Caki2 (cell line): ENCODE data around the gene PGBD5. TPM values are rescaled to one million over a fixed set of nuclear protein-coding genes. Genes with fewer than 3 reads are reported as not detected.
A peak's percentile ranks its signal among the peaks of the same experiment; 100 is the strongest.

Experiments used
- DNase-seq: peaks from one replicate; pipeline ENCODE4 v3.0.0-alpha.2; 2015; ENCODE audit warnings: low read depth
- in situ Hi-C: cut with HindIII; loops from 2 replicates; pipeline ENCODE4 v1.10.0; 2016; ENCODE audit warnings: low sequenced_read_pairs, low pct_unique_long_range_greater_than_20kb, mixed read lengths
- total RNA-seq: library from RNA; depleted of rRNA; stranded (reverse); fragments of >200 nt; shearing (Covaris generic); gene quantifications from 2 replicates; pipeline ENCODE4 v1.2.3, GENCODE V29; 2014; ENCODE audit warnings: low replicate concordance

Gene PGBD5
- total RNA-seq, 1 experiment from 2014 or later = 7.5 TPM

- no peak for DNase-seq
- in situ Hi-C loops = no loop called here
Observed at GRCh38 chr1:230340526-230341161, 85.5 kb downstream of the PGBD5 start.

GRCh38 chr1:230339033-230339432 is 87.1 kb downstream of the PGBD5 start:
- in situ Hi-C loops = no loop called here

GRCh38 chr1:230337266-230337665 is 88.9 kb downstream of the PGBD5 start:
- no peak for DNase-seq
- in situ Hi-C loops = no loop called here

More at GRCh38 chr1:230339033-230339432, 87.1 kb downstream of the PGBD5 start:
- no peak for DNase-seq

GRCh38 chr1:230335861-230336522 is 90.1 kb downstream of the PGBD5 start:
- in situ Hi-C loops = no loop called here
- DNase-seq = no peak

GRCh38 chr1:230334447-230334837 is 91.7 kb downstream of the PGBD5 start:
- DNase-seq = no peak
- in situ Hi-C loops = no loop called here

- DNase-seq = no peak
- in situ Hi-C loops = no loop called here
Observed at GRCh38 chr1:230333590-230334446, 92.3 kb downstream of the PGBD5 start.

- no peak for DNase-seq
Observed at GRCh38 chr1:230332575-230333066, 93.5 kb downstream of the PGBD5 start.

GRCh38 chr1:230332061-230332460 is 94.1 kb downstream of the PGBD5 start:
- no peak for DNase-seq
- in situ Hi-C loops = no loop called here

More at GRCh38 chr1:230332575-230333066, 93.5 kb downstream of the PGBD5 start:
- in situ Hi-C loops = no loop called here

GRCh38 chr1:230330157-230330556 is 96.0 kb downstream of the PGBD5 start:
- in situ Hi-C loops = no loop called here

GRCh38 chr1:230328342-230329015 is 97.7 kb downstream of the PGBD5 start:
- peak; percentile 78 for DNase-seq
- in situ Hi-C loops = no loop called here

More at GRCh38 chr1:230330157-230330556, 96.0 kb downstream of the PGBD5 start:
- no peak for DNase-seq

- DNase-seq = peak; percentile 37
- in situ Hi-C loops = no loop called here
Observed at GRCh38 chr1:230327892-230328284, 98.2 kb downstream of the PGBD5 start.

- in situ Hi-C loops = no loop called here
- no peak for DNase-seq
Observed at GRCh38 chr1:230326971-230327891, 98.9 kb downstream of the PGBD5 start.

GRCh38 chr1:230323686-230324085 is 102.4 kb downstream of the PGBD5 start:
- DNase-seq = no peak
- in situ Hi-C loops = no loop called here

- DNase-seq = no peak
- in situ Hi-C loops = no loop called here
Observed at GRCh38 chr1:230322967-230323547, 103.1 kb downstream of the PGBD5 start.

GRCh38 chr1:230322421-230322756 is 103.7 kb downstream of the PGBD5 start:
- DNase-seq = no peak
- in situ Hi-C loops = no loop called here

GRCh38 chr1:230321741-230322420 is 104.3 kb downstream of the PGBD5 start:
- in situ Hi-C loops = no loop called here
- no peak for DNase-seq

- in situ Hi-C loops = no loop called here
- DNase-seq = no peak
Observed at GRCh38 chr1:230321341-230321740, 104.8 kb downstream of the PGBD5 start.
